Stomach (tissue), 4 donors: ENCODE results near the gene COL18A1.

Experiments used
- POLR2A ChIP-seq, 4 donors: fragments of 450-650 bp; IDR thresholded peaks; one replicate each; pipeline ENCODE4 v1.6.1; 2016; ENCODE audit warnings: antibody characterized with exemption in 4 of 4, control low read depth in 2 of 4, mild to moderate bottlenecking in 1 of 4, moderate library complexity in 1 of 4
- TF ChIP-seq, protein P1 (sequence below), 7 experiments: fragments of 450-650 bp in 4 of 7; fragments of 200-600 bp in 3 of 7; sonication (generic) in 3 of 7; IDR thresholded peaks; one replicate each; pipeline ENCODE4 v1.5.1; 2016 to 2019; ENCODE audit warnings: antibody characterized with exemption in 7 of 7, control low read depth in 2 of 7, mild to moderate bottlenecking in 1 of 7

DNA sequence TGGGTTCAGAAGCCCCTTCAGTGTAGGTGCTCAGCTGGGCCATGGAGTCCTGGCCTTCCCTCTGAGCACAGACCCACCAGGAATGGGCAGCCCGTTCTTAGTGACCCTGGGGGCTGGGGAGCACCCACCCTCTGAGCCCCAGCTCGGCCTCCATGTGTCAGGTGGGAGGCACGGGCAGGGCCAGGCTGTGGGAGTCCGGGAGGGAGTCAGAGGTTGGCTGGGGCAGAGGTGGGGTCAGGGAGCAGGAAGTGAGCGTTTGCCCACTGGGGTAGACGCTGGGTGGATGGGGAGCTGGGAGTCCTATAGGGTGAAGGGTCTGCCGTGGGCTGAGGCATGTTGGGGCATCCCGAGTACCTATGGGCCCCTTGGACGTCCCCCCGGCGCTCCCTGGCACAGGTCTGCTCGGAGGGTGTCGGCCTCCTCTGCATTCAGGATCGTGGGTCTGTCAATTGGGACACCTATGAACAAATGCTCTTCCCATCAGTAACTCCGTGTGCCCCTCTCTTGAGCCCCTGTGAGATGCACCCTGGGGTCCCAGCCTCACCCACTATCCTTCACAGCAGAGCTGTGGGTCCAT is 30.5 kb downstream of the COL18A1 start:
- TF ChIP-seq, protein P1, sequence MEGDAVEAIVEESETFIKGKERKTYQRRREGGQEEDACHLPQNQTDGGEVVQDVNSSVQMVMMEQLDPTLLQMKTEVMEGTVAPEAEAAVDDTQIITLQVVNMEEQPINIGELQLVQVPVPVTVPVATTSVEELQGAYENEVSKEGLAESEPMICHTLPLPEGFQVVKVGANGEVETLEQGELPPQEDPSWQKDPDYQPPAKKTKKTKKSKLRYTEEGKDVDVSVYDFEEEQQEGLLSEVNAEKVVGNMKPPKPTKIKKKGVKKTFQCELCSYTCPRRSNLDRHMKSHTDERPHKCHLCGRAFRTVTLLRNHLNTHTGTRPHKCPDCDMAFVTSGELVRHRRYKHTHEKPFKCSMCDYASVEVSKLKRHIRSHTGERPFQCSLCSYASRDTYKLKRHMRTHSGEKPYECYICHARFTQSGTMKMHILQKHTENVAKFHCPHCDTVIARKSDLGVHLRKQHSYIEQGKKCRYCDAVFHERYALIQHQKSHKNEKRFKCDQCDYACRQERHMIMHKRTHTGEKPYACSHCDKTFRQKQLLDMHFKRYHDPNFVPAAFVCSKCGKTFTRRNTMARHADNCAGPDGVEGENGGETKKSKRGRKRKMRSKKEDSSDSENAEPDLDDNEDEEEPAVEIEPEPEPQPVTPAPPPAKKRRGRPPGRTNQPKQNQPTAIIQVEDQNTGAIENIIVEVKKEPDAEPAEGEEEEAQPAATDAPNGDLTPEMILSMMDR (IDR thresholded peaks at IDR 0.05) = no peak
- no peak for TF ChIP-seq POLR2A (IDR thresholded peaks at IDR 0.05)
